ENCODE results near the gene EPHA7. TPM values are rescaled to one million over a fixed set of nuclear protein-coding genes. Genes with fewer than 3 reads are reported as not detected.

EPHA7 gene
- total RNA-seq, 5 donors from 2014 or later (not counting 1 experiment from before 2014, with no cell fraction given), result 0.06 TPM; not detected in 4

- H3K27ac Mint-ChIP-seq, result no peak overlapping the region
- no peaks in the 10 kb centered on the region for H3K4me1 Mint-ChIP-seq
- Histone ChIP-seq H3K36me3 (ENCODE audit: control insufficient read depth in 2 of 2, extremely low read depth in 1 of 2, insufficient read depth in 1 of 2, low read length in 1 of 2) (no peaks in the 10 kb centered on the region), H3K27me3 (replicated peaks in 1 of 2; ENCODE audit: control insufficient read depth in 2 of 2, extremely low read depth in 1 of 2, insufficient read depth in 2 of 2, low read length in 1 of 2) (no peaks in the 10 kb centered on the region), H3K4me1 (ENCODE audit: control insufficient read depth in 1 of 2, extremely low read depth in 1 of 2, insufficient read depth in 2 of 2, low read length in 2 of 2) (no peaks in the 10 kb centered on the region), H3K27ac (ENCODE audit: low read length) (no peak overlapping the region), H3K4me3 (ENCODE audit: control insufficient read depth in 1 of 2, extremely low read depth in 1 of 2, low read length in 1 of 2) (no peak overlapping the region), H3K9me3 (no peaks in the 10 kb centered on the region)
- ATAC-seq (replicated peaks in 1 of 4), result no peak
- DNase-seq, result no peak
- no peak overlapping the region for H3K4me3 Mint-ChIP-seq
- WGBS (ENCODE audit: insufficient coverage), result no CpG with 5 or more reads among the region's 1 CpG
- H3K9me3 Mint-ChIP-seq, result peaks cover 4 to 9% (median 5%) of the 10 kb centered on the region in 3 donors
- ChIA-PET POLR2A (no interaction called here), CTCF (no interaction called here)
- no peaks in the 10 kb centered on the region for H3K36me3 Mint-ChIP-seq
- no peaks in the 10 kb centered on the region for H3K27me3 Mint-ChIP-seq
Measured at GRCh38 chr6:93352604-93353003, 66.8 kb downstream of the EPHA7 start.

DNA sequence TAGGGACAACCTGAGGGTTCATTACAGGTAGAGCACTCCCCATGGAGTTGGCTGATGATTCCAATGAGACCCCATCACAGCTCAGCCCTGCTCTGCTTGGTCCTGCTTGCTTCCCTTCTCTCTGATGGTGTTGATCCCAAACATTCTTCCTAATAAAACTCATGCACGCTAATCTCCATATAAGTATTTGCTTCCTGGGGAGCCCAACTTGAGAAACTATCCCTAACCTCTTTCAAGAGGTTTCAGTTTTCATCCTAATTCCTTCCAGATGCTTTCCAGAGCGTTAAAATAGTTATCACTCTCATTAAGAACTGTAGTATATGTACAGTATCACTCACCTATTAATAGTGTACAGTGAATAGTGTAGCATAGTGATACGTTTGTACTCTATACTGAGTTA is 68.1 kb downstream of the EPHA7 start:
- ChIA-PET CTCF (no interaction called here), POLR2A (no interaction called here)
- ATAC-seq (replicated peaks in 1 of 4) (no peak), DNase-seq (no peak)
- Mint-ChIP-seq H3K4me3 (no peak overlapping the region), H3K36me3 (no peaks in the 10 kb centered on the region), H3K27ac (no peak overlapping the region), H3K9me3 (peaks cover 2 to 10% (median 4%) of the 10 kb centered on the region in 3 donors), H3K27me3 (no peaks in the 10 kb centered on the region), H3K4me1 (no peaks in the 10 kb centered on the region)
- H3K9me3 ChIP-seq, result no peaks in the 10 kb centered on the region
- no peaks in the 10 kb centered on the region for H3K36me3 ChIP-seq (ENCODE audit: control insufficient read depth in 2 of 2, extremely low read depth in 1 of 2, insufficient read depth in 1 of 2, low read length in 1 of 2)
- no peak overlapping the region for H3K27ac ChIP-seq (ENCODE audit: low read length)
- H3K4me1 ChIP-seq (ENCODE audit: control insufficient read depth in 1 of 2, extremely low read depth in 1 of 2, insufficient read depth in 2 of 2, low read length in 2 of 2), result no peaks in the 10 kb centered on the region
- WGBS (ENCODE audit: insufficient coverage), result no CpG with 5 or more reads among the region's 3 CpGs
- H3K27me3 ChIP-seq (replicated peaks in 1 of 2; ENCODE audit: control insufficient read depth in 2 of 2, extremely low read depth in 1 of 2, insufficient read depth in 2 of 2, low read length in 1 of 2), result no peaks in the 10 kb centered on the region
- H3K4me3 ChIP-seq (ENCODE audit: control insufficient read depth in 1 of 2, extremely low read depth in 1 of 2, low read length in 1 of 2), result no peak overlapping the region

DNA sequence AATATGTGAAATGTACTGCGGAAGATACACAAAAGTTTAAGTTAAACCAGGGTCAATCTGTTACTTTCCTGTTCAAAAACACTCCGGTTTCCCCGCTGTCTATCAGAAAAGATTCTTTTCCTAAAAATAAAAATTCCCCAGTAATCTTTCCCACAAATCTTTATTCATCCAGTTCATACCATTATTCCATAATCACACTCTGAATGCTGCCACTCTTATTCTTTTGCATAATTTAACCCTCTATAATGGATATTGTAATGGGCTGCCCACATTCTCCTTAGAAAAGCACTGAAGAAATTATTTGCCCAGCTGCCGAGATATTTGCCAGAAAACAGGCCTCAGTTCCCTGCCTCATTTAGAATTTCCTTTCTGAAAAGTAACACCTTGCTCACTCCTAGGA is 68.6 kb downstream of the EPHA7 start:
- Mint-ChIP-seq H3K27me3 (no peaks in the 10 kb centered on the region), H3K27ac (no peak overlapping the region), H3K4me1 (no peaks in the 10 kb centered on the region), H3K9me3 (peaks cover 2 to 10% (median 4%) of the 10 kb centered on the region in 3 donors), H3K4me3 (no peak overlapping the region), H3K36me3 (no peaks in the 10 kb centered on the region)
- no peak for ATAC-seq (replicated peaks in 1 of 4)
- Histone ChIP-seq H3K27me3 (replicated peaks in 1 of 2; ENCODE audit: control insufficient read depth in 2 of 2, extremely low read depth in 1 of 2, insufficient read depth in 2 of 2, low read length in 1 of 2) (no peaks in the 10 kb centered on the region), H3K4me1 (ENCODE audit: control insufficient read depth in 1 of 2, extremely low read depth in 1 of 2, insufficient read depth in 2 of 2, low read length in 2 of 2) (no peaks in the 10 kb centered on the region), H3K4me3 (ENCODE audit: control insufficient read depth in 1 of 2, extremely low read depth in 1 of 2, low read length in 1 of 2) (no peak overlapping the region), H3K9me3 (no peaks in the 10 kb centered on the region), H3K36me3 (ENCODE audit: control insufficient read depth in 2 of 2, extremely low read depth in 1 of 2, insufficient read depth in 1 of 2, low read length in 1 of 2) (no peaks in the 10 kb centered on the region), H3K27ac (ENCODE audit: low read length) (no peak overlapping the region)
- POLR2A ChIA-PET, result no interaction called here
- 84% methylated on average over 4 of the region's 4 CpGs for whole genome bisulfite sequencing (ENCODE audit: insufficient coverage)
- CTCF ChIA-PET, result no interaction called here
- DNase-seq, result no peak

- Histone ChIP-seq H3K4me3 (ENCODE audit: control insufficient read depth in 1 of 2, extremely low read depth in 1 of 2, low read length in 1 of 2) (no peak overlapping the region), H3K4me1 (ENCODE audit: control insufficient read depth in 1 of 2, extremely low read depth in 1 of 2, insufficient read depth in 2 of 2, low read length in 2 of 2) (no peaks in the 10 kb centered on the region), H3K36me3 (ENCODE audit: control insufficient read depth in 2 of 2, extremely low read depth in 1 of 2, insufficient read depth in 1 of 2, low read length in 1 of 2) (no peaks in the 10 kb centered on the region), H3K27ac (ENCODE audit: low read length) (no peak overlapping the region), H3K27me3 (replicated peaks in 1 of 2; ENCODE audit: control insufficient read depth in 2 of 2, extremely low read depth in 1 of 2, insufficient read depth in 2 of 2, low read length in 1 of 2) (no peaks in the 10 kb centered on the region), H3K9me3 (no peaks in the 10 kb centered on the region)
- WGBS (ENCODE audit: insufficient coverage), result no CpG with 5 or more reads among the region's 1 CpG
- Mint-ChIP-seq H3K4me3 (no peak overlapping the region), H3K4me1 (no peaks in the 10 kb centered on the region), H3K9me3 (peaks cover 0 to 5% (median 0%) of the 10 kb centered on the region in 3 donors), H3K27ac (no peak overlapping the region), H3K27me3 (no peaks in the 10 kb centered on the region), H3K36me3 (no peaks in the 10 kb centered on the region)
- ATAC-seq (replicated peaks in 1 of 4) (no peak), DNase-seq (no peak)
- ChIA-PET POLR2A (no interaction called here), CTCF (no interaction called here)
Measured at GRCh38 chr6:93344333-93344835, 75.0 kb downstream of the EPHA7 start.

- H3K36me3 Mint-ChIP-seq, result no peaks in the 10 kb centered on the region
- no peaks in the 10 kb centered on the region for H3K27me3 Mint-ChIP-seq
- H3K4me3 Mint-ChIP-seq, result no peak overlapping the region
- no peak overlapping the region for H3K27ac ChIP-seq (ENCODE audit: low read length)
- H3K27ac Mint-ChIP-seq, result no peak overlapping the region
- no peaks in the 10 kb centered on the region for H3K27me3 ChIP-seq (replicated peaks in 1 of 2; ENCODE audit: control insufficient read depth in 2 of 2, extremely low read depth in 1 of 2, insufficient read depth in 2 of 2, low read length in 1 of 2)
- ATAC-seq (replicated peaks in 1 of 4) (no peak), DNase-seq (no peak)
- H3K9me3 Mint-ChIP-seq, result peaks cover 0 to 5% (median 0%) of the 10 kb centered on the region in 3 donors
- H3K4me1 Mint-ChIP-seq, result no peaks in the 10 kb centered on the region
- ChIA-PET POLR2A (no interaction called here), CTCF (no interaction called here)
- no CpG with 5 or more reads among the region's 2 CpGs for WGBS (ENCODE audit: insufficient coverage)
- H3K36me3 ChIP-seq (ENCODE audit: control insufficient read depth in 2 of 2, extremely low read depth in 1 of 2, insufficient read depth in 1 of 2, low read length in 1 of 2), result no peaks in the 10 kb centered on the region
- no peaks in the 10 kb centered on the region for H3K4me1 ChIP-seq (ENCODE audit: control insufficient read depth in 1 of 2, extremely low read depth in 1 of 2, insufficient read depth in 2 of 2, low read length in 2 of 2)
- H3K4me3 ChIP-seq (ENCODE audit: control insufficient read depth in 1 of 2, extremely low read depth in 1 of 2, low read length in 1 of 2), result no peak overlapping the region
- no peaks in the 10 kb centered on the region for H3K9me3 ChIP-seq
Measured at GRCh38 chr6:93343476-93343875, 75.9 kb downstream of the EPHA7 start.

- Histone ChIP-seq H3K4me1 (ENCODE audit: control insufficient read depth in 1 of 2, extremely low read depth in 1 of 2, insufficient read depth in 2 of 2, low read length in 2 of 2) (no peaks in the 10 kb centered on the region), H3K36me3 (ENCODE audit: control insufficient read depth in 2 of 2, extremely low read depth in 1 of 2, insufficient read depth in 1 of 2, low read length in 1 of 2) (no peaks in the 10 kb centered on the region), H3K27me3 (replicated peaks in 1 of 2; ENCODE audit: control insufficient read depth in 2 of 2, extremely low read depth in 1 of 2, insufficient read depth in 2 of 2, low read length in 1 of 2) (no peaks in the 10 kb centered on the region), H3K4me3 (ENCODE audit: control insufficient read depth in 1 of 2, extremely low read depth in 1 of 2, low read length in 1 of 2) (no peak overlapping the region), H3K9me3 (no peaks in the 10 kb centered on the region), H3K27ac (ENCODE audit: low read length) (no peak overlapping the region)
- CTCF ChIA-PET, result no interaction called here
- Mint-ChIP-seq H3K27ac (no peak overlapping the region), H3K4me3 (no peak overlapping the region), H3K36me3 (no peaks in the 10 kb centered on the region), H3K9me3 (peaks cover 0 to 3% (median under 1%) of the 10 kb centered on the region in 3 donors), H3K4me1 (no peaks in the 10 kb centered on the region), H3K27me3 (no peaks in the 10 kb centered on the region)
- ATAC-seq (replicated peaks in 1 of 4) (no peak), DNase-seq (no peak)
- WGBS (ENCODE audit: insufficient coverage), result no CpG with 5 or more reads among the region's 1 CpG
- POLR2A ChIA-PET, result no interaction called here
Measured at GRCh38 chr6:93341900-93342613, 77.3 kb downstream of the EPHA7 start.
